Cardiac septum (tissue), 1 donor: ENCODE data around the gene ADCYAP1R1. TPM values are rescaled to one million over a fixed set of nuclear protein-coding genes. Genes with fewer than 3 reads are reported as not detected.

ENCODE experiments used
- DNase-seq: peaks from one replicate; pipeline ENCODE4 v3.0.0-alpha.2; 2020; ENCODE audit warnings: low spot score
- intact Hi-C: fragments of 100-400 bp; cut with DNase I; formaldehyde crosslinking; loops from one replicate; pipeline ENCODE4 v1.14.0; 2022
- total RNA-seq: library from RNA; stranded (reverse); fragmentation: NEBNext Ultra II Directional; extraction: Animal tissue kit (Norgen Biotek cat#: 25700); gene quantifications from one replicate; pipeline ENCODE4 v1.2.1, GENCODE V29; 2021
- donor health status: DM: no; HTN: no; CAD: no.

Gene ADCYAP1R1
- total RNA-seq, 1 donor from 2014 or later = 1.4 TPM

DNA sequence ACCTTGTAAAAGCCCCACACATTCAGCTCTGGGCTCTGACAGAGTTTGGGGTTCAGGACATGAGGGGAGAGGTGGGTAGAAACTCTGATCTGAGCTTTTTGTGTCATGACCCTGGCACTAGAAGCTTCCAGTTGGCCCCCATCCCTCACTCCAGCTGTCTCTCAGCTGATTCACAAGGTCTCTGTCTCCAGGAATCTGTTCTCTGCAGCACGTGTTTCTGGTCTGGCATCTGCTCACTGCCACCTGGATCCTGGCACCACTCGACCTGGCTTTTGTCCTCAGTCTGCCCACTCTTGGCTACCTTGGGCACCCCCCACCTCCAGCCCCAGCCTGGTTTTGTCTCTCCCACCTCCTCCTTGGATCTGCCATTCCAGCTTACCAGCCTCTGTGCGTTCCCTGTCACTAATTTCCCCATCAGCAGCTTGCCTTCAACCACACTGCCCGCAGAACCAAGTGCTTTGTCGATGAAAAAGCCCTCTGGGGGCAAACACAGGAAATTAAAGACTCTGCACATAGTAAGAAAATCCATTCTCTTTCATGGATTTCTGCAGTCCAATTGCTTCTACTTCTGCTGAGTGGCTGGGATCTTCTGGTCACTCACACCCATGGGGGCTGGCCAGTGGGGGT lies 18.3 kb upstream of the ADCYAP1R1 start:
- no peak for DNase-seq
- intact Hi-C loops = no loop called here

DNA sequence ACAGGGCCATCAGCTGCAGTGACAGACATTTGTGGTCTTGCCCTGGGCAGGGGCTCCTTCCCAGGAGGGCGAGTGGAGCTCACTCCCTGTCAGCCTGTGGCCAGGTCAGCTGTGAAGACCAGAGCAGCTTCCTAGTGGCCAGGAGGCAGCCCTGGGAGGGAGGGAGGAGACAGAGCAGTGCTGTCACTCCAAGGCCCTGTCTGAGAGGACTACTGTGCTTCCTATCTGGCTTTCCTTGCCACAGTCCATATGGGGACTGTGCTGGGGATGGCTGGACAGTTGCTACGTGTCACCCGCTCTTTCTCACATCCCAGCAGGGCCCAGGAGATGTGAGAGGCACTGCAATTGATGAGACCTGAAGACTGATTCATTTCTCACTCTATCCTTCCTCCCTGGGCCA lies 15.2 kb upstream of the ADCYAP1R1 start:
- intact Hi-C loops = no loop called here
- DNase-seq = no peak

DNA sequence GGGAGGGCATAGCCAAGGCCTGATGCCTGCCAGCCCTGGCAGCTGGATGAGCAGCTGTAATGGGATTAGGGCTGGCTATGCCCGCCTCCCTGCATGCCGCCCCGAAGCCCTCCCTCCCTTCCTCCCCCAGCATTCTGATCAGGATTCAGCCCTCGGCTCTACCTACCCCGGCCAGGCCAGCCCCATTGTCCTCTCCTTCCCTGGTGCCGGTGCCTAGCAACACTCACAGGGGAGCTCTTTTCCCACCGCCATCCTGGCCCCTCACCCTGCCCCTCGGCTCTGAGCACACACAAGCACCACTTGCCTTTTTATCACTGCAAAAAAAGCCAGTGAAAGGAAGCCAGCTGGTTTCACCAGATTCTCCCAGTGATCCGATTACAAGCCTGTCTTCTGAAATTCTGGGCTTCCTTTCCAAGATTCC lies 9.0 kb upstream of the ADCYAP1R1 start:
- intact Hi-C loops = no loop called here

DNA sequence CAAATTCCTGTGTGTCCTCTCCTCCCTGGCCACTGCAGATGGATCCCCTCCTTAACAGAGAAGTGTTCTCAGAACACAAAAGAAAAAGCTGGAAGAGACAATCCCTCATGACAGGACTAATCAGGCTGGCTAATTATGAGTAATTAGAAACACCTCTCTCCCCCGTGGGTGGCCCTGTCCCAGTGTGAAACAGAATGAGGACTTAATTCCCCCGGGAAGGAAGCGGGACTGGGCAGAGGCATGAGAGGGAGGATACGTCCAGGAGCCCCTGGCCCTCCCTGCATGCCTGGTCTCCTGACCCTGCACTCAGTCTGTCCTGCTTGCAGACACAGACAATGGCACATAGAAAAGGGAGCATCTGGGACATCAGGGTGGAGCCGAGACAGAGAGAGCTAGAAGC lies 7.6 kb upstream of the ADCYAP1R1 start:
- intact Hi-C loops = no loop called here
- DNase-seq = no peak

More for the DNA sequence above, 9.0 kb upstream of the ADCYAP1R1 start:
- no peak for DNase-seq

DNA sequence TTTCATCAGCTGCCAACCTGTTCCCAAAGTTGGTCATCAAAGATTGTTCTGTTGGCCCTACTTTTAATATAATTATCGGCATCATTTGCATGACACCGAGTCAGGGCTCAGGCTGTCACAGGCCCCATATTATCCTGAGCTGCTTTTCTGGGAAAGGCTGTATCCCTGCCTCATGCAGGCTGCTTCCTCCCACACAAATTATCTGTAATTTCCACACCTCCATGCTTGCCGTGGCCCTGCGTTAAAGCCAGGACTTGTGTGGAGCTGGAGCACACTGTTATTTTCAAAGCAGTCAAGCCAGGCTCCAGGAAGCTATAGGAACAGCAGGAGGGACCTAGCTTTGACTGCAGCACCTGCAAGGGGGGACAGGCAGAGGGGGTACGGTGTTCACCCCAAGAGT lies 5.4 kb upstream of the ADCYAP1R1 start:
- DNase-seq = no peak
- intact Hi-C loops = no loop called here

DNA sequence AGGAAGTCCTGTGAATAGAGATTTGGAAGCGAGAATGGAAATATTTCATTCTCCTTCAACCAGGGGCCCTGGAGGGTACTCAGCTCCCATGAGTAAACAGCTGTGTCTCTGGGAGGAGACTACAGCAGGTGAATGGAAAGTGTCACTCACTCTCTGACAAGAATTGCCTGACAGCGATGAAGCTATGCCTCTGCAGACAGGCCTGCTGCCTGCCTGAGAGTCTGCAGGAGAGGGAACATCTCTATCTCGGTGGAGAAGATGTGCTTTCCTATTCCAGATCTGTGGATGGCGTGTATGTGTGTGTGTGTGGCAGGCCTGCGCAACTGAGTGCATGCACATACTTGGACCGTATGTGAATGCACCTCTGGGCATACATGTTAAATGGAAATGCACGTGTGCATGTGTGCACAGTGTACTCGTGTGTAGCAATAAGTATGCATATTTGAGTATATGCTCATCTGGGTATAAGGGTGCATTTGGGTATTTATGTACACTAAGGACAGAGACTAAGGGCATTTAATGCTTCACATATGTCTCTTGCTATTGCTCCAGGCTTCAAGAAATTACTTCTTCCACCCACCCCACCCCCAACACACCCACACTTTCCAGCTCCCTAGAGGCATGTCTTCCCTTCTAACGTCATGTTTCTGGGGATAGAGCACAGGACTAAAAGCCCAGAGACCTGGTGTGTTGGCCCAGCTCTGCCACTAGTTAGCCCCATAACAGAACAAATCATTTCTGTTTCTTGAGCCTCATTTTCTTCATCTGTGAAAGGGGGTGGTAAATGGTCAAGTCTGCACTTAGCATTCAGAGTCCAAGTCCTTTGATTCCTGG lies 4.6 kb upstream of the ADCYAP1R1 start:
- DNase-seq = no peak
- intact Hi-C loops = no loop called here

DNA sequence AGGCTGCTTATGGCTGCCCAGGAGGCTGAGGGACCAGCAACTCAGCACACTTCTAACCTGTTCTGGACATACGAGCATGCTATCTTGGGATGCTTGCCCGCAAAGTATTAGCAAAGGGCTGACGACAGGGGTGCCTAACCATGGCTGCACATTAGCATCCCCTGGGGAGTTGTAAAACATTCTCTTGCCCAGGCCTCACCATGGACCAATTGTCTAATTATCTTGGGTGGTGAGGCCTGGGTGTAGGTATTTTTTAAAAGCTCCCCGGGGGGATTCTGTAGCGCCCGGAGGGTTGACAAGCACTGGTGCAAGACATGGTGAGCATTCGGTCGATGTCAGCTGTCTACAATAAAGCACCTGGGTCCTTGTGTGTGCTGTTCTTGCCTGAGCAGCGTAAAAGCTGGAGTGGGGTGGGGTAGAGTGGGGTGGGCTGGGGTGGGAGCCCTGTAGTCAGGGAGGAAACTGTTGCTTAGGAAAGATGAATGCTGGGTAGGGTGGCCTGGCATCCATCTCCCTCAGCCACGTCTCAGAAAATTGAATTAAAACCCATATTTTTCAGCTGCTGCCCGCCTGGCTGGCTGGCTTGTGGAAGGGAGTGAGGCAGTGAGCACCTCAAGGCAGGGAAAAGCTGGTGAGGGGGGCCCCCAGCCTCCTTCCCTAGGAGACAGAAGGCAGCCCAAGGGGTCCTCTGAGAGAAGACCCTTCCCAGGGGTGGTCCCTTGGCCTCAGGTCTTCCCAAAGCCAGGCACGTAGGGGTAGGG lies 2.9 kb upstream of the ADCYAP1R1 start:
- DNase-seq = no peak

DNA sequence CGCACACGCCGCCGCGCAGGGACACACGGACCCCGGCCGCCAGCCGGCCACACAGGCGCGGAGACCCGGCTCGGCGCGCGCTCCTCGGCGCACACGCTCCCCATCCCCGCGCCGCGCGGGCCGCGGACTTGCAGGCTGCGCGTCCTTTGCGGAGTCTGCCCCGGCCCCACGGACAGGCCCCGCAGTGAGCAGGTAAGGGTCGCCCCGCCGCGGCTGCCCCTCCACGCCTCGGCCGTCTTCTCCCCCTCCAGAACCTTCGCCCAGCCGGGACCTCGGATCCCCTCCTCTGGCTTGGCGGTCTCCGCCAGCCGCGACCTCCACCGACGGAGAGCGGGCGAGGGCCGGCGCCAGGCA lies 356 bp downstream of the ADCYAP1R1 start:
- DNase-seq = no peak
- intact Hi-C loops = no loop called here

More for the DNA sequence above, 2.9 kb upstream of the ADCYAP1R1 start:
- intact Hi-C loops = no loop called here

DNA sequence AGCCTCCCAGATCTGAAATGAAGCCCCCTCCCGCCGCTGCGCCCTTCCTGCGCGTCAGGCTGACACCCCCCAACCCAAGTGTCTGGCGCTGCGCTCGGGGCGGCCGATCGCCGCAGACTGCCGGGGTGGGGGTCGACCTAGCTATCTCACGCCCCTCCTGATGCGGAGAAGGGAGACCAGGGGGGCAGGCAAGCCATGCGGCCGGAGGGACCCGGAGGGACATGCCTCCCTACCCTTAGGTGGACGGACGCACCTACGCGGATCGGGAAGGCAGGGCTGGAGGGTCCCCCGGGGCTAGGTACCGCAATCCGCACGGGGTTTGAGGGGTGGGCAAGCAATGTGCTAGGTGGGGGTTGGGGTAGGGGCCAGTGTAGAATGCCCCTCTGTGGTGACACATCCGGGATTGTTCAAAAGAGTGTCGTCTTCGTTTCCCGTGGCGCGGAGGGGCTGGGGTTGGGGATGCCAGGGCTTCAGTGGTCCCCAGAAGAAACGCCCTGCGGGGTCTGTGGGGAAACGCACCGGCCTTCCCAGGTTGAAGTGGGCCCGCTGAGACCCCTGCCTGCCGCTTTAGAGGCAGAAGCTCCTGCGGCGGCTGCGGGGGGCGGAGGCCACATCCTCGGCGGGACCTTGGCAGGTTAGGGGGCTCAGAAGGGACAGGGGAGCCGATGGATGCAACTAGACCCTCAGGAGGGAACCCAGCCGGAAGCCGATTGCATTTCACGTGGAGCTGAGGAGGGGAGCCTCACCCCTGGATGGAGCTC lies 913 bp downstream of the ADCYAP1R1 start:
- DNase-seq = no peak
- intact Hi-C loops = no loop called here

DNA sequence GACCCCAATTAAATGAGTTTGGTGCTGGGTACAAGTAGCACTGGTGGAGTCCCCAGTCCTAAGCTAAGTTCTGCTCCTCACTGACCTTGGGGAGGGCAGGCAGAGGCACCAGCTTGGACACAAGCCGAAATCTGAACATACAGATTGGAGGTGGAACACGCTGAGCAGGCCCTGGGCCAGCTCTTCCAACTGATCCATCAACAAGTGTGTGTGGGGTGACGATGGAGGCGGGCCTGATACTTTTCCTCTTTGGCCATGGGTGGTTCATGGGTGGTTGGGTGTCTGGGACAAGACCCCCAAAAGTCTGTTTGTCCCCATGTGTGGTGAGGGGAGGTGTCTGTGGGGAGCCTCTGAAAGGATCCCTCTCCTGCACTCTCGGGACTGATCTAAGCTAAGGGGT lies 1.9 kb downstream of the ADCYAP1R1 start:
- intact Hi-C loops = no loop called here
- DNase-seq = no peak

DNA sequence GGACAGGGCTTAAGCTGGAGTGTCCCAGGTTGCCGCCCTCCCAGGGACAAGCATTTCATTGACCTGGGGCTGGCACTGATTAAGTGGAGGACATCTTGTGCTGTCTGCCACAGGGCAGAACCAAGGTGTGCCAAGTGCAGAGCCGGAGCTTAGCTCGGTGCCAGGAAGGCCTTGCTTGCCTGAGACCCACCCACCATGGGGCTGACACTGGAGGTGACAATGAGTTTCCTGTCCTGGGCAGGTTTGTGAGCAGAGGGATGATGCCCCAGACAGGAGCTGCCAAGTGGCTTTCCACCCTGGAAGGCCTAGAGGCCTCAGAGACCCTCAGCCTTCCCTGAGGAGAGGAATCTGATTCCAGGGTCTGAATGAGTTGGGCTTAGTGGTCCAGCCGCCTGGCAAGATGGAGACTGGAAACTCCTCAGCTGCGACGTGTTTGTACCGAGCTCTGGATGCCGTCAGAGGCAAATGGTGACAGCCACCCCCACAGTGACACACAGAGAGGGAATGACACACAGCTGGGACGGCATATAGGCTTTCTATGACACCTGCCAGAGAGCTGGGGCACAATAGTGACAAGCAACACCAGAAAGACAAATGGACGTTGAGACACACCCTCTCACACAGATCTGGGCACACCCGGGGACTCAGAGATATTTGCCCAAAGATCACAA lies 2.6 kb downstream of the ADCYAP1R1 start:
- no peak for DNase-seq
- intact Hi-C loops = no loop called here

DNA sequence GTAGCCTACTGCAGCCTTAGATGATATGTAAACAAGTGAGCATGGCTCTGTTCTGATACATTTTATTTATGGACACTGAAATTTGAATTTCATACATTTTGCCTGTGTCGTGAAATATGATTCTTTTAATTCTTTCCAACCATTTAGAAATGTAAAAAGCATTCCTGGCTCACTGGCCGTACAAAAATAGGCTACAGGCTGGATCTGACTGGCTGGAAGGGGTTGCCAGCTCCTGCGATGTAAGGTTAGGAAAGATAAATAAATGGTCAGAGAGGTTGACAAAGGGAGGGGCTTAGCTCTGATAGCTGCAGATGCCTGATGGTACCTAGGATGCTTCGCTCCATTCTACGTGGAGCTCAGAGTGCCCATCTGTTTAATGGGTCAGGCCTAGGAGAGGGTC lies 3.4 kb downstream of the ADCYAP1R1 start:
- intact Hi-C loops = no loop called here
- no peak for DNase-seq

DNA sequence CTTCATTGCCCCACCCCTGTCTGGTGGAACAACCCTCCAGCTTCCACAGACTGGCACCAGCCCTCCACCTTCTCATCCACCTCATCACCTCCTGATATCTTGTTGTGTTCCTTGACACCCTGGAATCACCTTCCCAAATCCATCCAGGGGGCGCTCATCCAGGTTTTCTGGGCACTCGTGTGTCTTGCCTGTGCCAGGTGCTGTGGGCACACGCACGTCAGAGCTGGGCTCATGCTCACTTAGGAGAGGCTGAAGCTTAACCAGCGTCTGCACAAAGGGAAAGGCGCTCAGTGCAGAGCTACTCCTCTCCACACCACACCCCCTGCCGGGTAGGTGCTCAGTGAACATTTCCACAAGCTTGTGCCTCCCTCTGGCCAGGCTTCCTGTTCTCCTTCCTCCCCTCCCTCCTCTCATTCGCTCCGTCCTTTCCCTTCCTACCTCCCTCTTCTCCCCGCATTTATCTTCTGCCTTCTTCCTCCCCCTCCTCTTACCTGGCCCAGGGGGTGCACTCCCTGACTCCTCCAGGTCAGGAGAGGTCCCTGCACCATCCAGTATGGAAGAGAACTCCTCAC lies 4.8 kb downstream of the ADCYAP1R1 start:
- intact Hi-C loops = no loop called here
- no peak for DNase-seq

DNA sequence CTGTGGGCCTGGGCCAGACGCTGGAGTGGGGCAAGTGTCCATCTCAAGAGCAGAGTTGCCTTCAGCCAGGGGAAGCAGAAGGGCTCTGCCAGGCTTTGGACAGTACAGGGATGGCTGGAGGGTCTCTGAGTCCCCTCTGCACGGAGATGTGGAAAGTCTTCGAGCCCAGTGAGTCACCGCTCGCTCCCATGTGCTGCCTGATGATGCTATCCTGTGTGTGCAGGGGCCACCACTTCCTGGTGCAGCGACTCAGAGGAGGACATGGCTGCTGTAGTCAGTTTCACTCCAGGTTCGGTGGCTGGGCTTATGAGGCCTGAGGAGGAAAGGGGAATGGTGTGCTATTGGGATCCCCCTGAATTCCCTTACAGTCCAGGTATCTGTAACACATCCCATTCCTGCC lies 6.0 kb downstream of the ADCYAP1R1 start:
- intact Hi-C loops = no loop called here
- no peak for DNase-seq

DNA sequence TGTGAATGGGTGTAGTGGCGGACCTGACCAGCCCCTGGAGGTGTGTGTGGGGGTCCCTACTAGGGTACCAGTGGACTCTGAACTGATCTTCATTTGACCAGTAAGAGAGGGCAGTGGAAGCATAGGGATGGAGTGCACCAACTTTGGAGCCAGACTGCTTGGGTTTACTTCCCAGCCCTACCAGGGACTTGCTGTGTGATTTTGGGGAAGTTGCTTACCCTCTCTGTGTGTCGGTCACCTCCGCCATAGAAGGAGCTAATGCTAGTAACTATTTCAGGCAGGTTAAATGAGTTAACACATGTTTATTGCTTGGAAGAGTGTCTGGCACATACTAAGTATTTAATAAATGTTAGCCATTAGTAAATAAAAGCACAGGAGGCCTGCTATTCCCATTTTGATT lies 6.6 kb downstream of the ADCYAP1R1 start:
- DNase-seq = no peak
- intact Hi-C loops = no loop called here

DNA sequence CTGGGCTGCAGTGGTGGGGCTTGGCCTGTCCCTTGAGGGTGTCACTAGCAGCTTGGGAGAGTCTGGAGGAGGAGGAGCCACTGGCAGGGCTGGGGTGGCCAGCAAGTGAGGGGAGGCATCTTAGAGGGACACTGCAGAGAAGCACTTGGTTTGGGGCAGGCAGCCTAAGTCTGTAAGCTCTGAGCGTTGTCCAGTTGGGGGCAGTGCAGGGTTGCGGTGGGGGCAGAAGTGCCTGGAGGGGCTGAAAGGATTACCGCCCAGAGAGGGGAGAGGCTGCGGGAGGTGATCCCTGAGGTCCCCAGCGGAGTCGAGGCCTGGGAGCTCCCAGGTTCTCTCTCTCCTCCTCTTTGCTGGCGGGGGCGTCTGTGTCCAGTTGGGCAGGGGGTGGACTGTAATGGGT lies 7.4 kb downstream of the ADCYAP1R1 start:
- intact Hi-C loops = no loop called here
- no peak for DNase-seq

DNA sequence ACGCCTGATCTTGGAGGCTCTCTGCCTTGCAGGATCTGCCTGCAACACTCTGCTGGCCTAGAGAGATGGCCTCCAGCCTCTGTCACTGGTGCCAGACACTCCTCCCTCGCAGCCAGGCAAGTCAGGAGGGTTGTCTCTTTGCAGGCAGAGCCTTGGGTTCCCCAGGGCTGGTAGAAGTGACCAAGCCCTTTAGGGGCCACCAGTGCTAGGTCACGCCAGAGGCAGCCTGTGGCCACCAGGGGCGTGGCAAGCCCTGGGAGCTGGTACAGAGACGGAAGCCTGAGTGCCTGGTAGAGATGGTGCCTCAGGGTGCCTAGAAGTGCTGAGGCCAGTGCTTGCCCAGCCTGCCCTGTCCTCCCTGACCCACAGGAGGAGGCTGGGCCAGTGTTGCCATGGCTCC lies 9.1 kb downstream of the ADCYAP1R1 start:
- intact Hi-C loops = no loop called here
- DNase-seq = no peak

DNA sequence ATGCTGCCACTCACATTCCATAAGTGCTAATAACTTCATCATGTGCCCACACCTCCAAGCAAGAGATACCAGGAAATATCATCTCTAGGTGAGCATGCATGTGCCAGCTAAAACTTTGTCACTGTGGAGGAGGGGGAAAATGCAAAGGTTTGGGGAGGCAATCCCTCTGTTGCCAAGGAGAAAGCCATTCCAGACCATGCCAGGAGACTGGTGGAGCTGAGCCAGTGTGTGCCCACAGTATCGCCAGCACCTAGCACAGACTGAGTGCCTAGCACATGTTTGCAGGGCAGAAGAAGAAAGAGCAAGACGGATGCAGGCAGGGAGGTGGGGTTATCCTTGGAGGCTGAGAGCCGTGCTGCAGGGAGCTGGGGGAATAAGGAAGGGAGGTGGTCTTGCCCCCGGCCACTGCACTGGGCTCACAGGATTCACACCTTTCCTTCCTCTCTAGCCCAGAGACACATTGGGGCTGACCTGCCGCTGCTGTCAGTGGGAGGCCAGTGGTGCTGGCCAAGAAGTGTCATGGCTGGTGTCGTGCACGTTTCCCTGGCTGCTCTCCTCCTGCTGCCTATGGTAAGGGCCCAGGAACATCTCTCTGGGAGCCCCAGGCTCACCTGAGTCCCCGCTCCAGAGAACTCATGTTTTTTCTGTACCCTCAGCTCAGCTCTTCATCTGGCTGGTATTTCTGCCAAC lies 10.8 kb downstream of the ADCYAP1R1 start:
- DNase-seq = no peak
- intact Hi-C loops = no loop called here
